22Rv1 (cell line): ENCODE data around the gene GAS7.

Experiments used
- H3K27ac ChIP-seq: fragments of 450-650 bp; 2 replicates; pipeline ENCODE4 v1.5.1; 2017
- CTCF ChIP-seq: fragments of 450-650 bp; IDR thresholded peaks from 2 replicates; pipeline ENCODE4 v1.5.1; 2017; ENCODE audit warnings: mild to moderate bottlenecking
- ZFX ChIP-seq: fragments of 450-650 bp; IDR thresholded peaks from 2 replicates; pipeline ENCODE4 v1.6.1; 2017; ENCODE audit warnings: antibody characterized with exemption, borderline replicate concordance

Gene GAS7

GRCh38 chr17:10192972-10193371 is 5.4 kb downstream of the GAS7 start:
- TF ChIP-seq ZFX (no peak), CTCF (no peak)
- no peak overlapping the region for H3K27ac ChIP-seq

GRCh38 chr17:10192461-10192860 is 5.9 kb downstream of the GAS7 start:
- TF ChIP-seq CTCF, result no peak
- TF ChIP-seq ZFX, result no peak
- H3K27ac ChIP-seq, result no peak overlapping the region

- no peak for TF ChIP-seq CTCF
- TF ChIP-seq ZFX, result no peak
- H3K27ac ChIP-seq, result no peak overlapping the region
These were observed 10.9 kb downstream of the GAS7 start for GRCh38 chr17:10187456-10187855.

GRCh38 chr17:10186771-10187410 is 11.5 kb downstream of the GAS7 start:
- TF ChIP-seq ZFX, result no peak
- no peak for TF ChIP-seq CTCF
- no peak overlapping the region for H3K27ac ChIP-seq

- no peak overlapping the region for H3K27ac ChIP-seq
- TF ChIP-seq ZFX (no peak), CTCF (no peak)
These were observed 14.2 kb downstream of the GAS7 start for GRCh38 chr17:10183931-10184930.

- TF ChIP-seq CTCF, result no peak
- TF ChIP-seq ZFX, result no peak
- no peak overlapping the region for H3K27ac ChIP-seq
These were observed 15.6 kb downstream of the GAS7 start for GRCh38 chr17:10182785-10183184.
